Astrocyte (in vitro differentiated cells and primary cell): ENCODE results near the gene NUDT5. TPM values are rescaled to one million over a fixed set of nuclear protein-coding genes. Genes with fewer than 3 reads are reported as not detected.

ENCODE experiments used
- DNase-seq: peaks from one replicate; pipeline ENCODE4 v3.0.0-alpha.2; 2010; ENCODE audit warnings: low read depth
- FAIRE-seq: peaks from 2 replicates; lab custom pipeline; 2011; peaks lifted over from hg19 to GRCh38; lab: Jason Lieb, UNC
- H2AFZ ChIP-seq: 2 replicates; pipeline ENCODE4 v1.6.0; 2012; ENCODE audit warnings: low read depth, low read length, inconsistent platforms
- H3K27ac ChIP-seq: 2 replicates; pipeline ENCODE4 v1.5.1; 2011; ENCODE audit warnings: low read depth, low read length, inconsistent platforms
- H3K27me3 ChIP-seq: 2 replicates; pipeline ENCODE4 v1.6.0; 2011; ENCODE audit warnings: low read length, inconsistent platforms; ENCODE audit not compliant: insufficient read depth
- H3K36me3 ChIP-seq: 2 replicates; pipeline ENCODE4 v1.5.1; 2011; ENCODE audit warnings: low read length, inconsistent platforms; ENCODE audit not compliant: insufficient read depth
- H3K4me1 ChIP-seq: 2 replicates; pipeline ENCODE4 v1.5.1; 2011; ENCODE audit warnings: low read length, inconsistent platforms; ENCODE audit not compliant: insufficient read depth
- H3K4me2 ChIP-seq: 2 replicates; pipeline ENCODE4 v1.6.0; 2012; ENCODE audit warnings: low read length, inconsistent platforms
- H3K4me3 ChIP-seq: 2 replicates; pipeline ENCODE4 v1.5.1; 2011; ENCODE audit warnings: low read depth, mild to moderate bottlenecking, low read length, inconsistent platforms; ENCODE audit not compliant: insufficient read depth
- H3K79me2 ChIP-seq: 2 replicates; pipeline ENCODE4 v1.6.0; 2012; ENCODE audit warnings: mild to moderate bottlenecking, low read length, inconsistent platforms; ENCODE audit not compliant: insufficient read depth
- H3K9ac ChIP-seq: 2 replicates; pipeline ENCODE4 v1.6.0; 2012; ENCODE audit warnings: mild to moderate bottlenecking, low read length, inconsistent platforms
- H3K9me3 ChIP-seq: 2 replicates; pipeline ENCODE4 v1.5.1; 2012; ENCODE audit warnings: low read depth, mild to moderate bottlenecking, low read length, inconsistent platforms; ENCODE audit not compliant: insufficient read depth
- H4K20me1 ChIP-seq: 2 replicates; pipeline ENCODE4 v1.6.0; 2012; ENCODE audit warnings: low read length, inconsistent platforms; ENCODE audit not compliant: insufficient read depth
- H3K27ac Mint-ChIP-seq: one replicate; pipeline ENCODE4 v1.8.0; 2021; ENCODE audit warnings: mild to moderate bottlenecking, mixed read lengths; ENCODE audit not compliant: unreplicated experiment
- H3K27me3 Mint-ChIP-seq: one replicate; pipeline ENCODE4 v1.8.0; 2021; ENCODE audit warnings: low read depth, mixed read lengths; ENCODE audit not compliant: unreplicated experiment
- H3K36me3 Mint-ChIP-seq: one replicate; pipeline ENCODE4 v1.8.0; 2021; ENCODE audit warnings: low read depth, mixed read lengths; ENCODE audit not compliant: unreplicated experiment
- H3K4me1 Mint-ChIP-seq: one replicate; pipeline ENCODE4 v1.8.0; 2021; ENCODE audit warnings: low read depth, mixed read lengths; ENCODE audit not compliant: unreplicated experiment
- H3K4me3 Mint-ChIP-seq: one replicate; pipeline ENCODE4 v1.8.0; 2021; ENCODE audit warnings: mild to moderate bottlenecking, moderate library complexity, mixed read lengths; ENCODE audit not compliant: unreplicated experiment
- H3K9me3 Mint-ChIP-seq: one replicate; pipeline ENCODE4 v1.8.0; 2021; ENCODE audit warnings: mild to moderate bottlenecking, mixed read lengths; ENCODE audit not compliant: unreplicated experiment
- CTCF ChIP-seq: IDR thresholded peaks from 2 replicates; pipeline ENCODE4 v1.5.1; 2011; ENCODE audit warnings: low read depth, mild to moderate bottlenecking, inconsistent platforms, low read length, moderate library complexity; ENCODE audit not compliant: insufficient read depth
- EZH2 ChIP-seq: IDR thresholded peaks from 2 replicates; pipeline ENCODE4 v1.6.1; 2012; ENCODE audit warnings: mild to moderate bottlenecking, low read length, inconsistent platforms; ENCODE audit not compliant: insufficient read depth
- total RNA-seq: library from RNA; stranded (reverse); gene quantifications from 2 replicates; pipeline ENCODE4 v1.2.1, GENCODE V29; 2021

The NUDT5 gene
- total RNA-seq, 1 donor from 2014 or later: 85.2 TPM

DNA sequence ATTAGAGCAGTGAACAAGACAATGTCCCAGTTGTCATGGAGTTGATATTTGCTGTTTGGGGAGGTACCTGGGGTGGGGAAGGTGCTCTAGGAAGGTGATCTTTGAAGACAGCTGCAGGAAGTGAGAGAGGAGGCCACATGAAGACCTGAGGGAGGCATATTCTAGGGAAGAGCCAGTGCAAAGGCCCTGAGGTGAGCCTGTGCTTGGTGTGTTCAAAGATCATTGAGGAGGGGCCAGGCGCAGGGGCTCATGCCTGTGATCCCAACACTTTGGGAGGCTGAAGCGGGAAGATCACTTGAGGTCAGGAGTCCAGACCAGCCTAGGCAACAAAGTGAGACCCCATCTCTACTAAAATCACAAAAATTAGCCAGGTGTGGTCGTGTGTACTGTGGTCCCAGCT lies 51.2 kb downstream of the NUDT5 start:
- H3K27me3 Mint-ChIP-seq: no peaks in the 10 kb centered on the region
- Histone ChIP-seq H3K9ac (no peak overlapping the region), H2AFZ (no peak overlapping the region), H3K4me3 (no peak overlapping the region), H3K27ac (no peak overlapping the region), H3K36me3 (peaks cover 9% of the 10 kb centered on the region), H3K4me2 (no peak overlapping the region), H3K27me3 (no peaks in the 10 kb centered on the region), H3K79me2 (no peaks in the 10 kb centered on the region), H3K9me3 (no peaks in the 10 kb centered on the region), H4K20me1 (no peaks in the 10 kb centered on the region), H3K4me1 (no peaks in the 10 kb centered on the region)
- DNase-seq: no peak
- H3K27ac Mint-ChIP-seq: no peak overlapping the region
- no peak for FAIRE-seq
- peaks cover 10% of the 10 kb centered on the region for H3K36me3 Mint-ChIP-seq
- no peak overlapping the region for H3K4me3 Mint-ChIP-seq
- H3K9me3 Mint-ChIP-seq: no peaks in the 10 kb centered on the region
- TF ChIP-seq EZH2: no peak
- no peaks in the 10 kb centered on the region for H3K4me1 Mint-ChIP-seq

DNA sequence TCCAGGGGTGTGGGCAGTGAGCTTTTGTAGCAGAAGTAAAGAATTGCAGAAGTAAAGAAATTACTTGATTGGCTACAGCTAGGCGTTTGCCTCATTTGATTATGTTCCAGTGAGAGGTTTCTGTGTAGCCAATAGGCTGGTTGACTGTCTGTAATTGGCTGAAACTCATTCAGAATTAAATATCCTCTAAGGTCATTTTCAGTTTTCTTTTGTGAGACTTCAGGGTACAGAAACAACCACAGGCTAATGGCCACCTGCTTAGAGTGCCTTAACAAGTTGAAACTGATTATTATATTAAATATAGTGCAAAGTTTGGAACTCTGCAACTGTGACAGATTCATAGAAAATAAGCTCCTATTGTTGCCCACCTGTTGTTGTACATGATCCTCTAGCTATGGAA lies 55.7 kb downstream of the NUDT5 start:
- DNase-seq (no peak), FAIRE-seq (no peak)
- Histone ChIP-seq H4K20me1 (no peaks in the 10 kb centered on the region), H2AFZ (no peak overlapping the region), H3K9me3 (no peaks in the 10 kb centered on the region), H3K36me3 (peaks cover 19% of the 10 kb centered on the region), H3K4me1 (no peaks in the 10 kb centered on the region), H3K4me2 (no peak overlapping the region), H3K27ac (no peak overlapping the region), H3K9ac (no peak overlapping the region), H3K4me3 (no peak overlapping the region), H3K79me2 (no peaks in the 10 kb centered on the region), H3K27me3 (no peaks in the 10 kb centered on the region)
- no peak overlapping the region for H3K4me3 Mint-ChIP-seq
- no peaks in the 10 kb centered on the region for H3K9me3 Mint-ChIP-seq
- no peak overlapping the region for H3K27ac Mint-ChIP-seq
- no peaks in the 10 kb centered on the region for H3K27me3 Mint-ChIP-seq
- no peak for TF ChIP-seq CTCF
- no peak for TF ChIP-seq EZH2
- H3K4me1 Mint-ChIP-seq: no peaks in the 10 kb centered on the region
- peaks cover 15% of the 10 kb centered on the region for H3K36me3 Mint-ChIP-seq

DNA sequence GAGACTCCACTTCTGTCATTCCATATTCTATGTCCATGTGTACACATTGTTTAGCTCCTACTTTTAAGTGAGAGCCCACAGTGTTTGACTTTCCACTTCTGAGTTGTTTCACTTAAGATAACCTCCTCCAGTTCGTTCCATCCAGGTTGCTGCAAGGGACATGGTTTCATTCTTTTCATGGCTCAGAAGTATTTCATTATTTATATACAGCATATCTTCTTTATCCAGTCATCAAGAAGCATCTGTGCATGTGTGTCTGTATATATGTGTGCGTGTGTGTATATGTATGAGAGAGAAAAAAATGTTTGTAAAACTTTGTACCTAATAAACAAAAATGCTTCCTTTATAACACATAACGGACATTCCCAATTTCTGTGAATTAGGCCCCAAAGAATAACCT lies 60.1 kb downstream of the NUDT5 start:
- Mint-ChIP-seq H3K4me1 (no peaks in the 10 kb centered on the region), H3K4me3 (no peak overlapping the region), H3K36me3 (peaks cover 10% of the 10 kb centered on the region), H3K9me3 (no peaks in the 10 kb centered on the region), H3K27ac (no peak overlapping the region), H3K27me3 (no peaks in the 10 kb centered on the region)
- H3K9ac ChIP-seq: no peak overlapping the region
- no peaks in the 10 kb centered on the region for H3K4me1 ChIP-seq
- H4K20me1 ChIP-seq: peaks cover 8% of the 10 kb centered on the region
- DNase-seq: no peak
- H3K27me3 ChIP-seq: no peaks in the 10 kb centered on the region
- no peak for FAIRE-seq
- no peak for TF ChIP-seq CTCF
- no peak for TF ChIP-seq EZH2
- H3K4me3 ChIP-seq: no peak overlapping the region
- H2AFZ ChIP-seq: no peak overlapping the region
- H3K27ac ChIP-seq: no peak overlapping the region
- no peaks in the 10 kb centered on the region for H3K9me3 ChIP-seq
- H3K4me2 ChIP-seq: no peak overlapping the region
- peaks cover 12% of the 10 kb centered on the region for H3K36me3 ChIP-seq
- H3K79me2 ChIP-seq: peaks cover 13% of the 10 kb centered on the region
